GM23248 (cell line): ENCODE data around the gene RNASE4.

Experiments used
- EZH2 ChIP-seq: fragments of 200-600 bp; sonication (generic); IDR thresholded peaks from 2 replicates; pipeline ENCODE4 v1.6.1; 2018; ENCODE audit warnings: antibody characterized with exemption, mild to moderate bottlenecking; ENCODE audit not compliant: insufficient read depth, poor library complexity, severe bottlenecking
- EZH2phosphoT487 ChIP-seq: fragments of 200-600 bp; sonication (generic); IDR thresholded peaks from 2 replicates; pipeline ENCODE4 v1.6.1; 2018; ENCODE audit warnings: antibody characterized with exemption, moderate library complexity, mild to moderate bottlenecking, low read depth; ENCODE audit not compliant: insufficient read depth

- no peak for TF ChIP-seq EZH2
- no peak for TF ChIP-seq EZH2phosphoT487
These were observed 23.3 kb downstream of the RNASE4 start for GRCh38 chr14:20707622-20708021.
